OCI-LY3 (cell line): ENCODE measurements around the gene PHC2.

ENCODE experiments used
- EZH2phosphoT487 ChIP-seq: fragments of 200-600 bp; shearing (Covaris generic); IDR thresholded peaks from 2 replicates; pipeline ENCODE4 v1.6.1; 2018; ENCODE audit warnings: antibody characterized with exemption, mixed run types, low read depth
- TF ChIP-seq, protein P1 (sequence below): fragments of 200-600, 300-600 bp; sonication (generic); IDR thresholded peaks from 2 replicates; pipeline ENCODE4 v1.5.1; 2014; ENCODE audit warnings: antibody characterized with exemption, low read length, low read depth

- TF ChIP-seq, protein P1, sequence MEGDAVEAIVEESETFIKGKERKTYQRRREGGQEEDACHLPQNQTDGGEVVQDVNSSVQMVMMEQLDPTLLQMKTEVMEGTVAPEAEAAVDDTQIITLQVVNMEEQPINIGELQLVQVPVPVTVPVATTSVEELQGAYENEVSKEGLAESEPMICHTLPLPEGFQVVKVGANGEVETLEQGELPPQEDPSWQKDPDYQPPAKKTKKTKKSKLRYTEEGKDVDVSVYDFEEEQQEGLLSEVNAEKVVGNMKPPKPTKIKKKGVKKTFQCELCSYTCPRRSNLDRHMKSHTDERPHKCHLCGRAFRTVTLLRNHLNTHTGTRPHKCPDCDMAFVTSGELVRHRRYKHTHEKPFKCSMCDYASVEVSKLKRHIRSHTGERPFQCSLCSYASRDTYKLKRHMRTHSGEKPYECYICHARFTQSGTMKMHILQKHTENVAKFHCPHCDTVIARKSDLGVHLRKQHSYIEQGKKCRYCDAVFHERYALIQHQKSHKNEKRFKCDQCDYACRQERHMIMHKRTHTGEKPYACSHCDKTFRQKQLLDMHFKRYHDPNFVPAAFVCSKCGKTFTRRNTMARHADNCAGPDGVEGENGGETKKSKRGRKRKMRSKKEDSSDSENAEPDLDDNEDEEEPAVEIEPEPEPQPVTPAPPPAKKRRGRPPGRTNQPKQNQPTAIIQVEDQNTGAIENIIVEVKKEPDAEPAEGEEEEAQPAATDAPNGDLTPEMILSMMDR = no peak
- no peak for TF ChIP-seq EZH2phosphoT487
These were observed 135.9 kb downstream of the PHC2 start for GRCh38 chr1:33295023-33295422.
